GM12878 (cell line): Measurements from ENCODE around the gene PCDHGC5. TPM values are rescaled to one million over a fixed set of nuclear protein-coding genes. Genes with fewer than 3 reads are reported as not detected.
A peak's percentile ranks its signal among the peaks of the same experiment; 100 is the strongest.

ENCODE experiments used
- CBX5 ChIP-seq: sonication (generic); IDR thresholded peaks from 2 replicates; pipeline ENCODE4 v1.6.1; 2016; ENCODE audit warnings: low read depth, moderate library complexity, mild to moderate bottlenecking, inconsistent platforms
- CEBPZ ChIP-seq: fragments of 150-350 bp; IDR thresholded peaks from 2 replicates; pipeline ENCODE4 v1.6.1; 2016; ENCODE audit warnings: low read depth, low read length
- CHD4 ChIP-seq: fragments of 200-600 bp; sonication (generic); IDR thresholded peaks from 2 replicates; pipeline ENCODE4 v1.6.1; 2016; ENCODE audit warnings: mild to moderate bottlenecking
- GATAD2B ChIP-seq: fragments of 450-650 bp; conservative IDR thresholded peaks from 2 replicates; pipeline ENCODE4 v1.6.1; 2017; ENCODE audit warnings: low read depth, mild to moderate bottlenecking, moderate library complexity
- IRF5 ChIP-seq: fragments of 450-650 bp; IDR thresholded peaks from 2 replicates; pipeline ENCODE4 v1.6.1; 2017; ENCODE audit warnings: borderline replicate concordance
- MEF2B ChIP-seq: fragments of 450-650 bp; IDR thresholded peaks from 2 replicates; pipeline ENCODE4 v1.6.1; 2018; ENCODE audit warnings: mild to moderate bottlenecking, moderate library complexity; ENCODE audit not compliant: partially characterized antibody, poor library complexity, severe bottlenecking
- NBN ChIP-seq: fragments of 450-650 bp; IDR thresholded peaks from 2 replicates; pipeline ENCODE4 v1.6.1; 2016
- NR2C1 ChIP-seq: fragments of 450-650 bp; IDR thresholded peaks from 2 replicates; pipeline ENCODE4 v1.6.1; 2017; ENCODE audit warnings: antibody characterized with exemption, mild to moderate bottlenecking, moderate library complexity
- REST ChIP-seq: IDR thresholded peaks from 2 replicates; pipeline ENCODE4 v1.6.1; 2012; ENCODE audit warnings: mild to moderate bottlenecking, low read depth, low read length
- RFX5 ChIP-seq: IDR thresholded peaks from 2 replicates; pipeline ENCODE4 v1.6.1; 2011; ENCODE audit warnings: low read depth, low read length, improper control_type of control experiment
- SKIL ChIP-seq: fragments of 450-650 bp; IDR thresholded peaks from 2 replicates; pipeline ENCODE4 v1.6.1; 2017; ENCODE audit warnings: mild to moderate bottlenecking, low read depth, inconsistent platforms; ENCODE audit not compliant: poor library complexity, severe bottlenecking
- SMAD5 ChIP-seq: IDR thresholded peaks from 2 replicates; pipeline ENCODE4 v1.6.1; 2016; ENCODE audit warnings: antibody characterized with exemption, low read depth
- SPI1 ChIP-seq: IDR thresholded peaks from 2 replicates; pipeline ENCODE4 v1.6.1; 2011; ENCODE audit warnings: low read depth, mild to moderate bottlenecking, low read length, moderate library complexity, borderline replicate concordance; ENCODE audit not compliant: insufficient read depth
- ZBTB33 ChIP-seq: fragments of 450-650 bp; IDR thresholded peaks from 2 replicates; pipeline ENCODE4 v1.6.1; 2017; ENCODE audit warnings: mild to moderate bottlenecking
- ZNF622 ChIP-seq: fragments of 450-650 bp; IDR thresholded peaks from 2 replicates; pipeline ENCODE4 v1.6.1; 2017; ENCODE audit warnings: mild to moderate bottlenecking, inconsistent platforms
- polyA plus RNA-seq, 11 experiments: library from polyadenylated mRNA; depleted of rRNA in 4 of 11; unstranded in 6 of 11; stranded (reverse) in 5 of 11; fragments of >200 nt; fragmentation: Nextera tagmentation in 4 of 11; fragmentation: Illumina TruSeq in 1 of 11; extraction: Ambion mirVana in 4 of 11; extraction: Trizol in 1 of 11; gene quantifications; 1 replicate in 1 of 11; 2 replicates in 10 of 11; pipeline versions ENCODE4 v1.2.1 to v1.2.3, GENCODE V29; 2011 to 2016; ENCODE audit warnings: inconsistent platforms in 2 of 11, missing spikeins in 2 of 11, low read depth in 1 of 11
- total RNA-seq, 4 experiments: library from RNA; depleted of rRNA in 3 of 4; stranded (reverse); fragments of >200 nt in 3 of 4; fragmentation: Illumina TruSeq in 1 of 4; extraction: Trizol in 1 of 4; gene quantifications; 2 replicates each; pipeline versions ENCODE4 v1.2.1 to v1.2.3, GENCODE V29; 2013 to 2021

PCDHGC5 gene
- total and polyA plus RNA-seq, 10 of the 15 experiments (the other 5 are each of a cell fraction or from before 2014, with no cell fraction given) = 0.05 to 0.87 (median 0.18) TPM; not detected in 2

- no peak for TF ChIP-seq NR2C1
- TF ChIP-seq GATAD2B = 0 out of 2 replicates have a peak, but pooled peaks have one; percentile 49
- no peak for TF ChIP-seq CBX5
- TF ChIP-seq REST = no peak
- 0 out of 2 replicates have a peak, but pooled peaks have one; percentile 46 for TF ChIP-seq NBN
- TF ChIP-seq SKIL = peak; percentile 67
- TF ChIP-seq RFX5 = 0 out of 2 replicates have a peak, but pooled peaks have one; percentile 34
- no peak for TF ChIP-seq SMAD5
- TF ChIP-seq CHD4 = no peak
- no peak for TF ChIP-seq CEBPZ
- peak; percentile 61 for TF ChIP-seq MEF2B
- TF ChIP-seq SPI1 = 0 out of 2 replicates have a peak, but pooled peaks have one; percentile 3
- TF ChIP-seq ZBTB33 = no peak
- no peak for TF ChIP-seq ZNF622
- TF ChIP-seq IRF5 = peak; percentile 47; the same call in 1 of the 2 replicates
Measured at GRCh38 chr5:141513627-141514329, 24.9 kb downstream of the PCDHGC5 start (continued).
